Measurements from ENCODE around the gene ADAM22.

DNA sequence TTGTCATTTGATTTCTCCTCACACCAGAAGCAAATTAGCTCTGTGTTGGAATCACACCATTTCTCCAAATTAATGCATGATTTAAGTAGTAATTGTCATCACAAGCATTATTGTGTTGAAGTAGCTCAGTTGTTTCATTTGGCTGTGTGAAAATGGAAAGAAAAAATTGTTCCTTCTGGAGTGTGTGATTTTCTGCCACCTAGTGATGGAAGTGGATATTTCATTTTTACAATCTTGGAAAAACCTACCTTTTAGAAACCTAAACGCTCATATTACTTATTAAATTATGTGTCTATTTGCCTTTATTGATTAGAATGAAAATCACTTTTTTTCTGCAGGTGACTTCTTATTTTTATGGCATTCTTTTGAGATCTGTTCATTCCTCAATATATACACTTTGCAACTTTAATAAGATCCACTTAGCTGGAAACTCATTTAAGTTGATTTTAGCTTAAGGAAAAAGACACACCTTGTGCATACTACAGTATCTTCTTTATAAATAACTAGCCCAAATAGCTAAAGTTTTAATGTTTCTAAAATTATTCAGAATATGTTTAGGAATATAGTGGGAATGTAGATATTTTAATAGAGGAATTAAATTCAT lies 235.8 kb downstream of the ADAM22 start:
- no peak for TF ChIP-seq JUNB (IDR thresholded peaks at IDR 0.05)
- TF ChIP-seq, protein P1, sequence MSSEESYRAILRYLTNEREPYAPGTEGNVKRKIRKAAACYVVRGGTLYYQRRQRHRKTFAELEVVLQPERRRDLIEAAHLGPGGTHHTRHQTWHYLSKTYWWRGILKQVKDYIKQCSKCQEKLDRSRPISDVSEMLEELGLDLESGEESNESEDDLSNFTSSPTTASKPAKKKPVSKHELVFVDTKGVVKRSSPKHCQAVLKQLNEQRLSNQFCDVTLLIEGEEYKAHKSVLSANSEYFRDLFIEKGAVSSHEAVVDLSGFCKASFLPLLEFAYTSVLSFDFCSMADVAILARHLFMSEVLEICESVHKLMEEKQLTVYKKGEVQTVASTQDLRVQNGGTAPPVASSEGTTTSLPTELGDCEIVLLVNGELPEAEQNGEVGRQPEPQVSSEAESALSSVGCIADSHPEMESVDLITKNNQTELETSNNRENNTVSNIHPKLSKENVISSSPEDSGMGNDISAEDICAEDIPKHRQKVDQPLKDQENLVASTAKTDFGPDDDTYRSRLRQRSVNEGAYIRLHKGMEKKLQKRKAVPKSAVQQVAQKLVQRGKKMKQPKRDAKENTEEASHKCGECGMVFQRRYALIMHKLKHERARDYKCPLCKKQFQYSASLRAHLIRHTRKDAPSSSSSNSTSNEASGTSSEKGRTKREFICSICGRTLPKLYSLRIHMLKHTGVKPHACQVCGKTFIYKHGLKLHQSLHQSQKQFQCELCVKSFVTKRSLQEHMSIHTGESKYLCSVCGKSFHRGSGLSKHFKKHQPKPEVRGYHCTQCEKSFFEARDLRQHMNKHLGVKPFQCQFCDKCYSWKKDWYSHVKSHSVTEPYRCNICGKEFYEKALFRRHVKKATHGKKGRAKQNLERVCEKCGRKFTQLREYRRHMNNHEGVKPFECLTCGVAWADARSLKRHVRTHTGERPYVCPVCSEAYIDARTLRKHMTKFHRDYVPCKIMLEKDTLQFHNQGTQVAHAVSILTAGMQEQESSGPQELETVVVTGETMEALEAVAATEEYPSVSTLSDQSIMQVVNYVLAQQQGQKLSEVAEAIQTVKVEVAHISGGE (CRISPR knock-in tag; IDR thresholded peaks at IDR 0.05): no peak
- TF ChIP-seq, protein P2, sequence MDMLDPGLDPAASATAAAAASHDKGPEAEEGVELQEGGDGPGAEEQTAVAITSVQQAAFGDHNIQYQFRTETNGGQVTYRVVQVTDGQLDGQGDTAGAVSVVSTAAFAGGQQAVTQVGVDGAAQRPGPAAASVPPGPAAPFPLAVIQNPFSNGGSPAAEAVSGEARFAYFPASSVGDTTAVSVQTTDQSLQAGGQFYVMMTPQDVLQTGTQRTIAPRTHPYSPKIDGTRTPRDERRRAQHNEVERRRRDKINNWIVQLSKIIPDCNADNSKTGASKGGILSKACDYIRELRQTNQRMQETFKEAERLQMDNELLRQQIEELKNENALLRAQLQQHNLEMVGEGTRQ (IDR thresholded peaks at IDR 0.05; ENCODE audit: borderline replicate concordance, low read depth, low read length): no peak
- TF ChIP-seq, protein P3, sequence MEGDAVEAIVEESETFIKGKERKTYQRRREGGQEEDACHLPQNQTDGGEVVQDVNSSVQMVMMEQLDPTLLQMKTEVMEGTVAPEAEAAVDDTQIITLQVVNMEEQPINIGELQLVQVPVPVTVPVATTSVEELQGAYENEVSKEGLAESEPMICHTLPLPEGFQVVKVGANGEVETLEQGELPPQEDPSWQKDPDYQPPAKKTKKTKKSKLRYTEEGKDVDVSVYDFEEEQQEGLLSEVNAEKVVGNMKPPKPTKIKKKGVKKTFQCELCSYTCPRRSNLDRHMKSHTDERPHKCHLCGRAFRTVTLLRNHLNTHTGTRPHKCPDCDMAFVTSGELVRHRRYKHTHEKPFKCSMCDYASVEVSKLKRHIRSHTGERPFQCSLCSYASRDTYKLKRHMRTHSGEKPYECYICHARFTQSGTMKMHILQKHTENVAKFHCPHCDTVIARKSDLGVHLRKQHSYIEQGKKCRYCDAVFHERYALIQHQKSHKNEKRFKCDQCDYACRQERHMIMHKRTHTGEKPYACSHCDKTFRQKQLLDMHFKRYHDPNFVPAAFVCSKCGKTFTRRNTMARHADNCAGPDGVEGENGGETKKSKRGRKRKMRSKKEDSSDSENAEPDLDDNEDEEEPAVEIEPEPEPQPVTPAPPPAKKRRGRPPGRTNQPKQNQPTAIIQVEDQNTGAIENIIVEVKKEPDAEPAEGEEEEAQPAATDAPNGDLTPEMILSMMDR (IDR thresholded peaks at IDR 0.05 in 2 of 3, conservative IDR thresholded peaks at IDR 0.05 in 1 of 3; ENCODE audit: control insufficient read depth in 2 of 3, extremely low read depth in 1 of 3, insufficient read depth in 1 of 3, low read depth in 3 of 3, low read length in 3 of 3): peak; percentile 37 to 58 (median 43); a peak in 5 of 6 replicates
- no peak for TF ChIP-seq ATF7 (IDR thresholded peaks at IDR 0.05; ENCODE audit: low read depth)
- no peak for TF ChIP-seq EZH2 (IDR thresholded peaks at IDR 0.05; ENCODE audit: borderline replicate concordance, control insufficient read depth, low read depth, low read length)
- TF ChIP-seq, protein P4, sequence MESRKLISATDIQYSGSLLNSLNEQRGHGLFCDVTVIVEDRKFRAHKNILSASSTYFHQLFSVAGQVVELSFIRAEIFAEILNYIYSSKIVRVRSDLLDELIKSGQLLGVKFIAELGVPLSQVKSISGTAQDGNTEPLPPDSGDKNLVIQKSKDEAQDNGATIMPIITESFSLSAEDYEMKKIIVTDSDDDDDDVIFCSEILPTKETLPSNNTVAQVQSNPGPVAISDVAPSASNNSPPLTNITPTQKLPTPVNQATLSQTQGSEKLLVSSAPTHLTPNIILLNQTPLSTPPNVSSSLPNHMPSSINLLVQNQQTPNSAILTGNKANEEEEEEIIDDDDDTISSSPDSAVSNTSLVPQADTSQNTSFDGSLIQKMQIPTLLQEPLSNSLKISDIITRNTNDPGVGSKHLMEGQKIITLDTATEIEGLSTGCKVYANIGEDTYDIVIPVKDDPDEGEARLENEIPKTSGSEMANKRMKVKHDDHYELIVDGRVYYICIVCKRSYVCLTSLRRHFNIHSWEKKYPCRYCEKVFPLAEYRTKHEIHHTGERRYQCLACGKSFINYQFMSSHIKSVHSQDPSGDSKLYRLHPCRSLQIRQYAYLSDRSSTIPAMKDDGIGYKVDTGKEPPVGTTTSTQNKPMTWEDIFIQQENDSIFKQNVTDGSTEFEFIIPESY (IDR thresholded peaks at IDR 0.05): no peak
- TF ChIP-seq ESRRA (IDR thresholded peaks at IDR 0.05; ENCODE audit: low read length): no peak
- TF ChIP-seq, protein P5, sequence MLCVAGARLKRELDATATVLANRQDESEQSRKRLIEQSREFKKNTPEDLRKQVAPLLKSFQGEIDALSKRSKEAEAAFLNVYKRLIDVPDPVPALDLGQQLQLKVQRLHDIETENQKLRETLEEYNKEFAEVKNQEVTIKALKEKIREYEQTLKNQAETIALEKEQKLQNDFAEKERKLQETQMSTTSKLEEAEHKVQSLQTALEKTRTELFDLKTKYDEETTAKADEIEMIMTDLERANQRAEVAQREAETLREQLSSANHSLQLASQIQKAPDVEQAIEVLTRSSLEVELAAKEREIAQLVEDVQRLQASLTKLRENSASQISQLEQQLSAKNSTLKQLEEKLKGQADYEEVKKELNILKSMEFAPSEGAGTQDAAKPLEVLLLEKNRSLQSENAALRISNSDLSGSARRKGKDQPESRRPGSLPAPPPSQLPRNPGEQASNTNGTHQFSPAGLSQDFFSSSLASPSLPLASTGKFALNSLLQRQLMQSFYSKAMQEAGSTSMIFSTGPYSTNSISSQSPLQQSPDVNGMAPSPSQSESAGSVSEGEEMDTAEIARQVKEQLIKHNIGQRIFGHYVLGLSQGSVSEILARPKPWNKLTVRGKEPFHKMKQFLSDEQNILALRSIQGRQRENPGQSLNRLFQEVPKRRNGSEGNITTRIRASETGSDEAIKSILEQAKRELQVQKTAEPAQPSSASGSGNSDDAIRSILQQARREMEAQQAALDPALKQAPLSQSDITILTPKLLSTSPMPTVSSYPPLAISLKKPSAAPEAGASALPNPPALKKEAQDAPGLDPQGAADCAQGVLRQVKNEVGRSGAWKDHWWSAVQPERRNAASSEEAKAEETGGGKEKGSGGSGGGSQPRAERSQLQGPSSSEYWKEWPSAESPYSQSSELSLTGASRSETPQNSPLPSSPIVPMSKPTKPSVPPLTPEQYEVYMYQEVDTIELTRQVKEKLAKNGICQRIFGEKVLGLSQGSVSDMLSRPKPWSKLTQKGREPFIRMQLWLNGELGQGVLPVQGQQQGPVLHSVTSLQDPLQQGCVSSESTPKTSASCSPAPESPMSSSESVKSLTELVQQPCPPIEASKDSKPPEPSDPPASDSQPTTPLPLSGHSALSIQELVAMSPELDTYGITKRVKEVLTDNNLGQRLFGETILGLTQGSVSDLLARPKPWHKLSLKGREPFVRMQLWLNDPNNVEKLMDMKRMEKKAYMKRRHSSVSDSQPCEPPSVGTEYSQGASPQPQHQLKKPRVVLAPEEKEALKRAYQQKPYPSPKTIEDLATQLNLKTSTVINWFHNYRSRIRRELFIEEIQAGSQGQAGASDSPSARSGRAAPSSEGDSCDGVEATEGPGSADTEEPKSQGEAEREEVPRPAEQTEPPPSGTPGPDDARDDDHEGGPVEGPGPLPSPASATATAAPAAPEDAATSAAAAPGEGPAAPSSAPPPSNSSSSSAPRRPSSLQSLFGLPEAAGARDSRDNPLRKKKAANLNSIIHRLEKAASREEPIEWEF (IDR thresholded peaks at IDR 0.05; ENCODE audit: insufficient replicate concordance, low read depth, low read length): no peak
- TF ChIP-seq MYC (IDR thresholded peaks at IDR 0.05; ENCODE audit: insufficient read depth, insufficient read length, insufficient replicate concordance, low read length, severe bottlenecking): no peak
- TF ChIP-seq, protein P6, sequence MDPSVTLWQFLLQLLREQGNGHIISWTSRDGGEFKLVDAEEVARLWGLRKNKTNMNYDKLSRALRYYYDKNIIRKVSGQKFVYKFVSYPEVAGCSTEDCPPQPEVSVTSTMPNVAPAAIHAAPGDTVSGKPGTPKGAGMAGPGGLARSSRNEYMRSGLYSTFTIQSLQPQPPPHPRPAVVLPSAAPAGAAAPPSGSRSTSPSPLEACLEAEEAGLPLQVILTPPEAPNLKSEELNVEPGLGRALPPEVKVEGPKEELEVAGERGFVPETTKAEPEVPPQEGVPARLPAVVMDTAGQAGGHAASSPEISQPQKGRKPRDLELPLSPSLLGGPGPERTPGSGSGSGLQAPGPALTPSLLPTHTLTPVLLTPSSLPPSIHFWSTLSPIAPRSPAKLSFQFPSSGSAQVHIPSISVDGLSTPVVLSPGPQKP (IDR thresholded peaks at IDR 0.05; ENCODE audit: low read depth, low read length): no peak
- no peak for TF ChIP-seq POLR2AphosphoS5 (IDR thresholded peaks at IDR 0.05; ENCODE audit: low read length)
- TF ChIP-seq TAF1 (IDR thresholded peaks at IDR 0.05; ENCODE audit: borderline replicate concordance, low read depth, low read length): no peak

Data from GM12878 (cell line).